ENCODE measurements around the gene UFSP1. TPM values are rescaled to one million over a fixed set of nuclear protein-coding genes. Genes with fewer than 3 reads are reported as not detected.
"Not testable (repeated sequence)": the region's sequence is repeated elsewhere in the genome, so short reads cannot be mapped to it uniquely, and the experiment has no call there.

The UFSP1 gene
- total RNA-seq, 1 donor from 2014 or later: 2.9 TPM

GRCh38 chr7:100921039-100921438 is 31.5 kb upstream of the UFSP1 start:
- Mint-ChIP-seq H3K9me3 (ENCODE audit: unreplicated experiment) (no peaks in the 10 kb centered on the region), H3K27ac (ENCODE audit: unreplicated experiment) (no peak overlapping the region), H3K36me3 (ENCODE audit: unreplicated experiment) (no peaks in the 10 kb centered on the region), H3K27me3 (ENCODE audit: unreplicated experiment) (peaks cover 40% of the 10 kb centered on the region), H3K4me1 (ENCODE audit: unreplicated experiment) (peaks cover 2% of the 10 kb centered on the region), H3K4me3 (ENCODE audit: unreplicated experiment) (no peak overlapping the region)
- DNase-seq (ENCODE audit: extremely low spot score, unreplicated experiment): no peak
- TF ChIP-seq CTCF (IDR thresholded peaks at IDR 0.05): no peak

- not testable (repeated sequence) for DNase-seq (ENCODE audit: extremely low spot score, unreplicated experiment); H3K9me3 Mint-ChIP-seq (ENCODE audit: unreplicated experiment); H3K4me3 Mint-ChIP-seq (ENCODE audit: unreplicated experiment); H3K36me3 Mint-ChIP-seq (ENCODE audit: unreplicated experiment); H3K27ac Mint-ChIP-seq (ENCODE audit: unreplicated experiment); H3K4me1 Mint-ChIP-seq (ENCODE audit: unreplicated experiment)
- peaks cover 40% of the 10 kb centered on the region for H3K27me3 Mint-ChIP-seq (ENCODE audit: unreplicated experiment)
Measured at GRCh38 chr7:100919779-100920437, 30.4 kb upstream of the UFSP1 start.

GRCh38 chr7:100919335-100919734 is 29.8 kb upstream of the UFSP1 start:
- not testable (repeated sequence) for H3K36me3 Mint-ChIP-seq (ENCODE audit: unreplicated experiment); H3K4me1 Mint-ChIP-seq (ENCODE audit: unreplicated experiment); H3K27ac Mint-ChIP-seq (ENCODE audit: unreplicated experiment); H3K9me3 Mint-ChIP-seq (ENCODE audit: unreplicated experiment); H3K4me3 Mint-ChIP-seq (ENCODE audit: unreplicated experiment); DNase-seq (ENCODE audit: extremely low spot score, unreplicated experiment)
- peaks cover 40% of the 10 kb centered on the region for H3K27me3 Mint-ChIP-seq (ENCODE audit: unreplicated experiment)

GRCh38 chr7:100914879-100915447 is 25.4 kb upstream of the UFSP1 start:
- no peaks in the 10 kb centered on the region for H3K9me3 Mint-ChIP-seq (ENCODE audit: unreplicated experiment)
- no peaks in the 10 kb centered on the region for H3K36me3 Mint-ChIP-seq (ENCODE audit: unreplicated experiment)
- no peak overlapping the region for H3K4me3 Mint-ChIP-seq (ENCODE audit: unreplicated experiment)
- H3K27ac Mint-ChIP-seq (ENCODE audit: unreplicated experiment): no peak overlapping the region
- no peak for TF ChIP-seq CTCF (IDR thresholded peaks at IDR 0.05)
- peaks cover 16% of the 10 kb centered on the region for H3K27me3 Mint-ChIP-seq (ENCODE audit: unreplicated experiment)
- DNase-seq (ENCODE audit: extremely low spot score, unreplicated experiment): no peak
- peaks cover 2% of the 10 kb centered on the region for H3K4me1 Mint-ChIP-seq (ENCODE audit: unreplicated experiment)

GRCh38 chr7:100914208-100914878 is 24.8 kb upstream of the UFSP1 start:
- H3K4me1 Mint-ChIP-seq (ENCODE audit: unreplicated experiment): peaks cover 2% of the 10 kb centered on the region
- H3K4me3 Mint-ChIP-seq (ENCODE audit: unreplicated experiment): no peak overlapping the region
- H3K36me3 Mint-ChIP-seq (ENCODE audit: unreplicated experiment): no peaks in the 10 kb centered on the region
- DNase-seq (ENCODE audit: extremely low spot score, unreplicated experiment): no peak
- no peaks in the 10 kb centered on the region for H3K9me3 Mint-ChIP-seq (ENCODE audit: unreplicated experiment)
- no peak for TF ChIP-seq CTCF (IDR thresholded peaks at IDR 0.05)
- peaks cover 12% of the 10 kb centered on the region for H3K27me3 Mint-ChIP-seq (ENCODE audit: unreplicated experiment)
- no peak overlapping the region for H3K27ac Mint-ChIP-seq (ENCODE audit: unreplicated experiment)

GRCh38 chr7:100911484-100911883 is 22.0 kb upstream of the UFSP1 start:
- no peak for TF ChIP-seq CTCF (IDR thresholded peaks at IDR 0.05)
- Mint-ChIP-seq H3K36me3 (ENCODE audit: unreplicated experiment) (no peaks in the 10 kb centered on the region), H3K4me3 (ENCODE audit: unreplicated experiment) (no peak overlapping the region), H3K27ac (ENCODE audit: unreplicated experiment) (no peak overlapping the region), H3K4me1 (ENCODE audit: unreplicated experiment) (peaks cover 1% of the 10 kb centered on the region), H3K9me3 (ENCODE audit: unreplicated experiment) (peaks cover 5% of the 10 kb centered on the region), H3K27me3 (ENCODE audit: unreplicated experiment) (peaks cover 12% of the 10 kb centered on the region)
- no peak for DNase-seq (ENCODE audit: extremely low spot score, unreplicated experiment)

GRCh38 chr7:100910443-100910842 is 20.9 kb upstream of the UFSP1 start:
- H3K27me3 Mint-ChIP-seq (ENCODE audit: unreplicated experiment): peaks cover 11% of the 10 kb centered on the region
- not testable (repeated sequence) for DNase-seq (ENCODE audit: extremely low spot score, unreplicated experiment); H3K36me3 Mint-ChIP-seq (ENCODE audit: unreplicated experiment); H3K9me3 Mint-ChIP-seq (ENCODE audit: unreplicated experiment); H3K27ac Mint-ChIP-seq (ENCODE audit: unreplicated experiment); H3K4me3 Mint-ChIP-seq (ENCODE audit: unreplicated experiment); H3K4me1 Mint-ChIP-seq (ENCODE audit: unreplicated experiment)

Measured in osteocyte (in vitro differentiated cells).